Endothelial cell of umbilical vein (primary cell): ENCODE measurements around the gene PAM16. TPM values are rescaled to one million over a fixed set of nuclear protein-coding genes. Genes with fewer than 3 reads are reported as not detected.

Source experiments
- BruUV-seq: library from RNA; stranded (reverse); fragments of 400-500 nt; replicated peaks from 2 replicates; lab custom pipeline; 2021; lab: Mats Ljungman, UMichigan
- CTCF ChIA-PET: fragments of 300-600, 350-600 bp; sonication (Branson Sonifier 250); formaldehyde crosslinking; loops from one replicate; lab custom pipeline; 2021; ENCODE audit warnings: antibody characterized with exemption, inconsistent platforms; lab: Charles Lee
- POLR2A ChIA-PET: fragments of 300-600, 350-600 bp; sonication (Branson Sonifier 250); formaldehyde crosslinking; loops from one replicate; lab custom pipeline; 2021; ENCODE audit warnings: antibody characterized with exemption, inconsistent platforms; lab: Charles Lee
- DNase-seq: peaks from one replicate; pipeline ENCODE4 v3.0.0-alpha.2; 2011; ENCODE audit warnings: low read depth, low spot score
- FAIRE-seq: peaks from 2 replicates; lab custom pipeline; 2011; peaks lifted over from hg19 to GRCh38; lab: Jason Lieb, UNC
- H2AFZ ChIP-seq: 2 replicates; pipeline ENCODE4 v1.6.0; 2012; ENCODE audit warnings: low read depth, low read length, control low read depth, inconsistent platforms
- H3K27ac ChIP-seq: 2 replicates; pipeline ENCODE4 v1.5.1; 2011; ENCODE audit warnings: low read depth, mild to moderate bottlenecking, control low read depth, low read length, moderate library complexity; ENCODE audit not compliant: insufficient read depth
- H3K27me3 ChIP-seq, 2 experiments: 2 replicates each; pipeline versions ENCODE4 v1.6.0 to v1.6.1; 2011; ENCODE audit warnings: low read length in 2 of 2, mixed read lengths in 1 of 2; ENCODE audit not compliant: control insufficient read depth in 2 of 2, insufficient read depth in 2 of 2
- H3K36me3 ChIP-seq, 2 experiments: 2 replicates in 1 of 2; 3 replicates in 1 of 2; pipeline ENCODE4 v1.5.1; 2011; ENCODE audit warnings: low read length in 2 of 2, mild to moderate bottlenecking in 1 of 2, moderate library complexity in 1 of 2; ENCODE audit not compliant: control insufficient read depth in 2 of 2, insufficient read depth in 2 of 2; ENCODE audit errors: extremely low read depth in 1 of 2
- H3K4me1 ChIP-seq: 3 replicates; pipeline ENCODE4 v1.5.1; 2011; ENCODE audit warnings: mild to moderate bottlenecking, low read length; ENCODE audit not compliant: control insufficient read depth, insufficient read depth; ENCODE audit errors: extremely low read depth
- H3K4me2 ChIP-seq: 2 replicates; pipeline ENCODE4 v1.6.1; 2011; ENCODE audit warnings: low read length, control low read depth, mixed read lengths; ENCODE audit not compliant: insufficient read depth
- H3K4me3 ChIP-seq, 3 experiments: fragments of 200-600 bp in 1 of 3; sonication (generic), shearing (Covaris generic) in 1 of 3; replicated peaks in 1 of 3; 2 replicates each; pipeline ENCODE4 v1.5.1; 2011 to 2016; ENCODE audit warnings: control low read depth in 3 of 3, low read length in 3 of 3, mild to moderate bottlenecking in 2 of 3, inconsistent platforms in 1 of 3, low read depth in 1 of 3, moderate library complexity in 1 of 3; ENCODE audit not compliant: insufficient read depth in 1 of 3
- H3K79me2 ChIP-seq: 2 replicates; pipeline ENCODE4 v1.6.0; 2012; ENCODE audit warnings: low read length, inconsistent platforms; ENCODE audit not compliant: control insufficient read depth, insufficient read depth
- H3K9ac ChIP-seq: replicated peaks from 2 replicates; pipeline ENCODE3; 2011; ENCODE audit warnings: low read length, control low read depth; ENCODE audit not compliant: insufficient read depth; ENCODE audit errors: extremely low read depth
- H3K9me1 ChIP-seq: replicated peaks from 3 replicates; pipeline ENCODE4 v1.6.0; 2011; ENCODE audit warnings: mild to moderate bottlenecking, low read length; ENCODE audit not compliant: control insufficient read depth, insufficient read depth; ENCODE audit errors: extremely low read depth
- H3K9me3 ChIP-seq: replicated peaks from 2 replicates; pipeline ENCODE4 v1.5.1; 2012; ENCODE audit warnings: low read length, inconsistent platforms; ENCODE audit not compliant: control insufficient read depth, insufficient read depth
- H4K20me1 ChIP-seq: replicated peaks from 2 replicates; pipeline ENCODE3; 2011; ENCODE audit warnings: mild to moderate bottlenecking, low read length; ENCODE audit not compliant: control insufficient read depth, insufficient read depth; ENCODE audit errors: extremely low read depth
- EZH2 ChIP-seq: IDR thresholded peaks from 2 replicates; pipeline ENCODE4 v1.6.1; 2012; ENCODE audit warnings: borderline replicate concordance, low read depth, mild to moderate bottlenecking, moderate library complexity, low read length, inconsistent platforms; ENCODE audit not compliant: severe bottlenecking
- FOS ChIP-seq: IDR thresholded peaks from 2 replicates; pipeline ENCODE4 v1.6.1; 2011; ENCODE audit warnings: mild to moderate bottlenecking, low read length, moderate library complexity, borderline replicate concordance; ENCODE audit not compliant: insufficient read depth
- GATA2 ChIP-seq: IDR thresholded peaks from 2 replicates; pipeline ENCODE4 v1.7.0; 2011; ENCODE audit warnings: low read depth, mild to moderate bottlenecking, moderate library complexity, mixed read lengths, low read length; ENCODE audit not compliant: insufficient read length, insufficient read depth
- JUN ChIP-seq: IDR thresholded peaks from 2 replicates; pipeline ENCODE4 v1.6.1; 2011; ENCODE audit warnings: borderline replicate concordance, low read depth; ENCODE audit not compliant: insufficient read length, insufficient read depth
- MYC ChIP-seq: IDR thresholded peaks from one replicate; pipeline ENCODE4 v1.6.1; 2011; ENCODE audit warnings: mild to moderate bottlenecking, low read depth, low read length
- POLR2A ChIP-seq: IDR thresholded peaks from 2 replicates; pipeline ENCODE4 v1.6.1; 2012; ENCODE audit warnings: low read depth, mild to moderate bottlenecking, control low read depth, low read length
- POLR2AphosphoS5 ChIP-seq: IDR thresholded peaks from 2 replicates; pipeline ENCODE4 v1.6.1; 2012; ENCODE audit warnings: low read depth, mild to moderate bottlenecking, control low read depth, low read length, moderate library complexity; ENCODE audit not compliant: insufficient read depth
- dilution Hi-C: fragments of 300-500 bp; cut with MboI; formaldehyde crosslinking; loops from one replicate; pipeline ENCODE4 v1.15.0; 2019; ENCODE audit warnings: low sequenced_read_pairs; ENCODE audit not compliant: extremely low pct_ligation_motif_present
- intact Hi-C: fragments of 100-400 bp; cut with micrococcal nuclease; formaldehyde crosslinking; loops from one replicate; pipeline ENCODE4 v1.10.0; 2022
- polyA plus RNA-seq, 4 experiments: library from polyadenylated mRNA; depleted of rRNA in 3 of 4; stranded (reverse) in 3 of 4; unstranded in 1 of 4; fragments of >200 nt; gene quantifications; 2 replicates each; pipeline versions ENCODE4 v1.2.1 to v1.2.3, GENCODE V29; 2011 to 2012; ENCODE audit warnings: missing spikeins in 1 of 4
- total RNA-seq: library from RNA; stranded (reverse); gene quantifications from 2 replicates; pipeline ENCODE4 v1.2.3, GENCODE V29; 2021
- TF ChIP-seq, protein P1 (sequence below): IDR thresholded peaks from 2 replicates; pipeline ENCODE4 v1.6.1; 2011; ENCODE audit not compliant: insufficient read depth, insufficient read length
- TF ChIP-seq, protein P2 (sequence below), 2 donors: IDR thresholded peaks; 1 replicate in 1 of 2; 2 replicates in 1 of 2; pipeline ENCODE4 v1.5.1; 2011; ENCODE audit warnings: low read length in 2 of 2, mild to moderate bottlenecking in 2 of 2, moderate library complexity in 2 of 2, control low read depth in 1 of 2, inconsistent platforms in 1 of 2, low read depth in 1 of 2; ENCODE audit not compliant: insufficient read depth in 1 of 2; ENCODE audit errors: extremely low read depth in 1 of 2

PAM16 gene
- total and polyA plus RNA-seq, 2 donors (not counting 3 experiments of a cell fraction or from before 2014, with no cell fraction given): 40.0 to 67.2 TPM

DNA sequence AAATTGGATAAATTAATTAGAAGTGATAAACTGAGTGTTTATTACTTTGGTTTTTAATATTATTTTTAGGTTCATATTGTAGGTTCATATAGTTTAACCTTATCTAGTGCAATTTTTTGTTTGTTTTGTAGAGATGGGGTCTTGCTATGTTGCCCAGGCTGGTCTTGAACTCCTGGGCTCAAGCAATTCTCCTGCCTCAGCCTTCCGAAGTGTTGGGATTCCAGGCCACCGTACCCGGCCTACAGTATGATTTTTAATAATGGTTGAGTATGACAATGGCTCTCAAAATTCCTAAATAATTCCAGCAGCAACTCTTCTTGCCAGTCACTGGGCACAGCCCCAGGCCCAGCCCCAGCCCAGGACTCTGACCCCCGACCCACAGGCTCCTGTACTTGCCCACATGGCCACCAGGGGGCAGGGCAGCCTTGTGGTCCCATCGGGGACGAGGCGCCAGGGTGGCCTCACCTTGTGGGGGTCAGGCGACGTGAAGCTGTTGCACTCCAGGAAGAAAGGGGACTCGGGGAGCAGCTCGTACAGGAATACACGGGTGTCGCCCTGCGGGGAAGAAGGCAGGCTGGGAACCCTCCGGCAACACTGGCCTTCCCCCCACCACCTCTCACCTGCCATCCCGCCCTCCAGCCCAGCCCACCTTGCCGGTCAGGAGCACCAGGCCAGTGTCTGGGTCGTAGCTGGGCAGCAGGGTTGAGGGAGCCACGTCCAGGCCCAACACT, 7.9 kb upstream of the PAM16 start:
- Histone ChIP-seq H3K36me3 (peaks cover 0 to 22% of the 10 kb centered on the region in 2 experiments), H3K4me3 (no peak overlapping the region), H3K9ac (no peak overlapping the region), H3K9me1 (no peaks in the 10 kb centered on the region), H3K27me3 (no peaks in the 10 kb centered on the region), H3K9me3 (no peaks in the 10 kb centered on the region), H3K79me2 (no peaks in the 10 kb centered on the region), H4K20me1 (no peaks in the 10 kb centered on the region), H2AFZ (no peak overlapping the region), H3K27ac (no peak overlapping the region), H3K4me1 (no peaks in the 10 kb centered on the region), H3K4me2 (no peak overlapping the region)
- dilution Hi-C loops: no loop called here
- ChIA-PET CTCF (interaction anchor here (0.6 to 5.6 kb wide), 12 partner anchors 8 to 98 kb away, joined by 3 to 102 read pairs (median 4); partner anchors contain the start of gene PAM16), POLR2A (no interaction called here)
- peak; percentile 44 for FAIRE-seq
- TF ChIP-seq EZH2: no peak
- TF ChIP-seq, protein P1, sequence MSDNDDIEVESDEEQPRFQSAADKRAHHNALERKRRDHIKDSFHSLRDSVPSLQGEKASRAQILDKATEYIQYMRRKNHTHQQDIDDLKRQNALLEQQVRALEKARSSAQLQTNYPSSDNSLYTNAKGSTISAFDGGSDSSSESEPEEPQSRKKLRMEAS: no peak
- no peak for TF ChIP-seq FOS
- TF ChIP-seq POLR2A: no peak
- no peak for TF ChIP-seq POLR2AphosphoS5
- TF ChIP-seq GATA2: no peak
- TF ChIP-seq, protein P2, sequence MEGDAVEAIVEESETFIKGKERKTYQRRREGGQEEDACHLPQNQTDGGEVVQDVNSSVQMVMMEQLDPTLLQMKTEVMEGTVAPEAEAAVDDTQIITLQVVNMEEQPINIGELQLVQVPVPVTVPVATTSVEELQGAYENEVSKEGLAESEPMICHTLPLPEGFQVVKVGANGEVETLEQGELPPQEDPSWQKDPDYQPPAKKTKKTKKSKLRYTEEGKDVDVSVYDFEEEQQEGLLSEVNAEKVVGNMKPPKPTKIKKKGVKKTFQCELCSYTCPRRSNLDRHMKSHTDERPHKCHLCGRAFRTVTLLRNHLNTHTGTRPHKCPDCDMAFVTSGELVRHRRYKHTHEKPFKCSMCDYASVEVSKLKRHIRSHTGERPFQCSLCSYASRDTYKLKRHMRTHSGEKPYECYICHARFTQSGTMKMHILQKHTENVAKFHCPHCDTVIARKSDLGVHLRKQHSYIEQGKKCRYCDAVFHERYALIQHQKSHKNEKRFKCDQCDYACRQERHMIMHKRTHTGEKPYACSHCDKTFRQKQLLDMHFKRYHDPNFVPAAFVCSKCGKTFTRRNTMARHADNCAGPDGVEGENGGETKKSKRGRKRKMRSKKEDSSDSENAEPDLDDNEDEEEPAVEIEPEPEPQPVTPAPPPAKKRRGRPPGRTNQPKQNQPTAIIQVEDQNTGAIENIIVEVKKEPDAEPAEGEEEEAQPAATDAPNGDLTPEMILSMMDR (IDR thresholded peaks at IDR 0.05; ENCODE audit: extremely low read depth in 1 of 2, insufficient read depth in 1 of 2, low read depth in 1 of 2, low read length in 2 of 2): peak; percentile 85 to 91
- TF ChIP-seq MYC: no peak
- no peak for TF ChIP-seq JUN
- no peak for DNase-seq
- no TSS peak for BruUV-seq
- intact Hi-C loops: loop anchor here (1.0 kb wide), 1 partner anchor 43 kb away; no protein-coding TSS in a partner anchor
